Central memory CD8-positive, alpha-beta T cell (primary cell): ENCODE results near the gene OR51M1.
"Not testable (repeated sequence)": the region's sequence is repeated elsewhere in the genome, so short reads cannot be mapped to it uniquely, and the experiment has no call there.

ENCODE experiments used
- ATAC-seq: fragments of 150-1000 bp; cut with Tn5 transposase; replicated peaks from 2 replicates; pipeline ENCODE4 v1.10.0; 2022; ENCODE audit warnings: mild to moderate bottlenecking, moderate FRiP score, moderate number of reproducible peaks; ENCODE audit not compliant: poor library complexity, severe bottlenecking; ENCODE audit errors: extremely low read depth
- DNase-seq, 2 donors: peaks; one replicate each; pipeline ENCODE4 v3.0.0; 2021; ENCODE audit warnings: low spot score in 2 of 2
- H3K27ac Mint-ChIP-seq: one replicate; pipeline ENCODE4 v1.8.0; 2022; ENCODE audit warnings: low read depth, mild to moderate bottlenecking, moderate library complexity, mixed read lengths
- H3K27me3 Mint-ChIP-seq: one replicate; pipeline ENCODE4 v1.8.0; 2022; ENCODE audit warnings: mixed read lengths
- H3K36me3 Mint-ChIP-seq: one replicate; pipeline ENCODE4 v1.8.0; 2022; ENCODE audit warnings: mild to moderate bottlenecking, moderate library complexity, mixed read lengths; ENCODE audit not compliant: insufficient read depth
- H3K4me1 Mint-ChIP-seq: one replicate; pipeline ENCODE4 v1.8.0; 2022; ENCODE audit warnings: mixed read lengths
- H3K4me3 Mint-ChIP-seq: one replicate; pipeline ENCODE4 v1.8.0; 2022; ENCODE audit warnings: mild to moderate bottlenecking, moderate library complexity, mixed read lengths
- H3K9me3 Mint-ChIP-seq: one replicate; pipeline ENCODE4 v1.8.0; 2022; ENCODE audit warnings: mixed read lengths

The OR51M1 gene

GRCh38 chr11:5383576-5383975, at the start of gene OR51M1:
TSS of gene OR51M1 (plus strand) at chr11:5383812. CDS start at chr11:5389399, 5,587 bp downstream.
- Mint-ChIP-seq H3K4me3 (no peak within 1 kb of the TSS), H3K27ac (no peak within 1 kb of the TSS), H3K4me1 (no peaks in the 10 kb centered on the region), H3K9me3 (no peaks in the 10 kb centered on the region), H3K27me3 (peaks cover 10% of the 10 kb centered on the region), H3K36me3 (no peaks in the 10 kb centered on the region)
- ATAC-seq (no peak), DNase-seq (no peak)

DNA sequence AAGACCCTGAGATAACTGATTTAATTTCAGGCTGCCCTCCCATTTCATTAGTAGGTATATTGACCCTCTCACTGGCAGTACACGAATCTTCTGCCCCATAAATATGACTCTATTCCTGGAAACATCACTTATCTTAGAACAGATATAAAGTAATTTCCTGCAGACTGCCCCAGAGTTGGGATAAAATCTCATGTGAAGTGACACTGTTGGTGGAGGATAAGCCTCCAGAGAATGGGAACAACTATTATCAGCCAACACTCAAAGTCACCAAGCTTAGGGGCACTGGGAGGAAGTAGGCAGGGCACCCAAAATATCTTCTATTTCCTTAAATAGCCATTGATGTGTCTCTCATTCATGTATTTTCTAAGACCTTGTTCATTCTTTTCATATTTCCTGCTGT, 48.4 kb upstream of the OR51M1 start:
- Mint-ChIP-seq H3K27me3 (no peaks in the 10 kb centered on the region), H3K36me3 (no peaks in the 10 kb centered on the region), H3K4me1 (no peaks in the 10 kb centered on the region), H3K4me3 (no peak overlapping the region), H3K27ac (no peak overlapping the region), H3K9me3 (peaks cover 4% of the 10 kb centered on the region)
- ATAC-seq: no peak
- DNase-seq: no peak

- Mint-ChIP-seq H3K4me3 (no peak overlapping the region), H3K9me3 (no peaks in the 10 kb centered on the region), H3K27me3 (no peaks in the 10 kb centered on the region), H3K27ac (no peak overlapping the region), H3K4me1 (no peaks in the 10 kb centered on the region), H3K36me3 (no peaks in the 10 kb centered on the region)
- DNase-seq (no peak), ATAC-seq (no peak)
These were observed 47.3 kb upstream of the OR51M1 start for GRCh38 chr11:5336331-5336730.

- not testable (repeated sequence) for H3K36me3 Mint-ChIP-seq, H3K4me3 Mint-ChIP-seq, H3K27ac Mint-ChIP-seq, H3K9me3 Mint-ChIP-seq, H3K27me3 Mint-ChIP-seq, H3K4me1 Mint-ChIP-seq, DNase-seq, ATAC-seq
These were observed 46.4 kb upstream of the OR51M1 start for GRCh38 chr11:5337253-5337652.

GRCh38 chr11:5339771-5340322, 43.8 kb upstream of the OR51M1 start:
- H3K27me3 Mint-ChIP-seq: no peaks in the 10 kb centered on the region
- DNase-seq: no peak
- H3K36me3 Mint-ChIP-seq: no peaks in the 10 kb centered on the region
- H3K27ac Mint-ChIP-seq: no peak overlapping the region
- H3K9me3 Mint-ChIP-seq: no peaks in the 10 kb centered on the region
- H3K4me3 Mint-ChIP-seq: no peak overlapping the region
- ATAC-seq: no peak
- no peaks in the 10 kb centered on the region for H3K4me1 Mint-ChIP-seq

DNA sequence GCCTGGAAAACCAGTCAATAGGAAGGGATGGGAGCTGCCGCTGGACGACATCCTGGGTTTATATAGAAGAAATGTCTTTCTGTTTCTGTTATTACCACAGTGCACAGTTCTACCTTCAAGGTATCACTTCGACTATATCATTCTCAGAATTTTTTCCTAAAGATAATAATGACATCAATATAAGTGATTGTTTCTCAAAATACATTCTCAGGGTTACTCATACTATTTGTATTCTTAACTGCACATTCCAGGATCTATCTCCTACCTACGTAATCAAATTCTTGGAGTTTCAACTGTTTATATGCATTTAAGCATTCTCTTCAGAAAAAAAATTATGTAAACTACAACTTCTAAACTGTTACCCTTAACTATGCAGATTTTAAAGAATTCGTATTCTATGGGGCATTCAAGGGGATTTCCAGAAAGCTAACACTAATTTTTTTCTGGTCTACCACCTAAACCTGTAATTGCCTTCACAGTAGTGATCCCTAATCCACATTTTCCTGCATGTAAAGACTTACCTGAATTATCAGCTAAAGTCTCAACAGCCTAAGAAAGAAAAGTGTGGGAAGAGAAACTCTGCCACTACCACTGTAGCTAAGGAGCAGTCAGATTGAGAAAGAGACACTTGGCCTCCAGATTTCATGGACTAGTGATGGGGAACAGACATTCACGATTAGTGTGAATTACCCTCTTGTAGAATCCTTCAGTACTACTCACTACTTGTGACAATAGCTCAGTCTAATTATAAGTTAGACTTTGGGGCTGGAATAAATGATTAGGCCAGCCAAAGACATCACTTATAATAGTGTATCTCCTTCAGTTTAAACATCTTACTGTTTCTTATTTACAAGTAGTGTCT, 39.9 kb upstream of the OR51M1 start, which contains the start of gene OR51B5:
Gene OR51B5, minus strand, starts transcription at position 51 of the 862 bp plus-strand sequence. Its CDS starts 0 bp downstream, at position 51.
- Mint-ChIP-seq H3K27ac (no peak within 1 kb of the TSS), H3K4me1 (no peaks in the 10 kb centered on the region), H3K36me3 (no peaks in the 10 kb centered on the region), H3K27me3 (no peaks in the 10 kb centered on the region), H3K4me3 (no peak within 1 kb of the TSS), H3K9me3 (no peaks in the 10 kb centered on the region)
- DNase-seq (no peak), ATAC-seq (no peak)

- DNase-seq: no peak
- H3K36me3 Mint-ChIP-seq: no peaks in the 10 kb centered on the region
- H3K27me3 Mint-ChIP-seq: no peaks in the 10 kb centered on the region
- H3K9me3 Mint-ChIP-seq: no peaks in the 10 kb centered on the region
- H3K4me1 Mint-ChIP-seq: no peaks in the 10 kb centered on the region
- no peak for ATAC-seq
- no peak overlapping the region for H3K4me3 Mint-ChIP-seq
- no peak overlapping the region for H3K27ac Mint-ChIP-seq
These were observed 37.8 kb upstream of the OR51M1 start for GRCh38 chr11:5345831-5346230.

- Mint-ChIP-seq H3K27ac (no peak overlapping the region), H3K4me1 (no peaks in the 10 kb centered on the region), H3K27me3 (no peaks in the 10 kb centered on the region), H3K4me3 (no peak overlapping the region), H3K36me3 (no peaks in the 10 kb centered on the region), H3K9me3 (peaks cover 9% of the 10 kb centered on the region)
- ATAC-seq (no peak), DNase-seq (no peak)
These were observed 34.9 kb upstream of the OR51M1 start for GRCh38 chr11:5348551-5349194.

GRCh38 chr11:5349550-5349949, 34.1 kb upstream of the OR51M1 start:
- peaks cover 9% of the 10 kb centered on the region for H3K9me3 Mint-ChIP-seq
- no peaks in the 10 kb centered on the region for H3K36me3 Mint-ChIP-seq
- DNase-seq (no peak), ATAC-seq (no peak)
- H3K4me1 Mint-ChIP-seq: no peaks in the 10 kb centered on the region
- H3K4me3 Mint-ChIP-seq: no peak overlapping the region
- peaks cover 3% of the 10 kb centered on the region for H3K27me3 Mint-ChIP-seq
- no peak overlapping the region for H3K27ac Mint-ChIP-seq

- Mint-ChIP-seq H3K27me3 (peaks cover 8% of the 10 kb centered on the region), H3K4me3 (no peak within 1 kb of the TSS), H3K36me3 (no peaks in the 10 kb centered on the region), H3K9me3 (peaks cover 9% of the 10 kb centered on the region), H3K4me1 (no peaks in the 10 kb centered on the region), H3K27ac (no peak within 1 kb of the TSS)
- no peak for ATAC-seq
- DNase-seq: no peak
These were observed 32.4 kb upstream of the OR51M1 start, which contains the start of gene OR51B6 for GRCh38 chr11:5351208-5351607. TSS of gene OR51B6 (plus strand) at chr11:5351508. CDS start at chr11:5351508, 0 bp downstream.

DNA sequence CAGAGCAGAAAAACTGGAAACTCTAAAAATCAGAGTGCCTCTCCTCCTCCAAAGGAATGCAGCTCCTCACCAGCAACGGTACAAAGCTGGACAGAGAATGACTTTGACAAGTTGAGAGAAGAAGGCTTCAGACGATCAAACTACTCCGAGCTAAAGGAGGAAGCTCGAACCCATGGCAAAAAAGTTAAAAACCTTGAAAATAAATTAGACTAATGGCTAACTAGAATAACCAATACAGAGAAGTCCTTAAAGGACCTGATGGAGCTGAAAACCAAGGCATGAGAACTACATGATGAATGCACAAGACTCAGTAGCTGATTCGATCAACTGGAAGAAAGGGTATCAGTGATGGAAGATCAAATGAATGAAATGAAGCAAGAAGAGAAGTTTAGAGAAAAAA, 27.6 kb upstream of the OR51M1 start:
- not testable (repeated sequence) for H3K4me3 Mint-ChIP-seq, H3K36me3 Mint-ChIP-seq, H3K4me1 Mint-ChIP-seq

DNA sequence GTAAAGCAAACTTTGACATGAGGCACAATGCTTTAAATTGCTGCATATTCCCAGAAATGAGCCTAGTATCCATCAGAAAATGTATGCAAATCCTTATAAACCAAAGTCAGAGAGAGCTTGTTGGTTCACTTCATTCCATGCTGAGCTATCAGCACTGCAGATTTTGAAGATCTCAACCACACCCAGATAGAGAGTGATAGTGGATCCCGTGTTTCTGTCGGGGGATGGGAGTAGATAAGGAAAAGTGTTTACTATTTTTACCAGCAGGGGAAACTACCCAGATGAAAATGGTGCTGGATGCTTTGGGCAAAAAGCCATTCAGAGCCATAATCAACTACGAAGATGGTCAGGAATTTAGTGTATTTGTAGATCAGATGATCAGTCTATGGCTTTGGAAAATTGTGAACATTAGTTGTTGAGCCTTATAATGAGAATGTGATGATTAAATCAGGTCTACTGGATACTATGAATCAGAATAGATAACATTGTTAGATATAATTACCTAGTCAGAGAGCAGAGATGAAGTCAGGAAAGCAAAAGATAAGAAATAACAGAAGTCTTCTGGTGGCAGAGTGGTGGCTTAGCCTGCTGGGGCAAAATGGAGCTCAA, 21.5 kb upstream of the OR51M1 start:
- Mint-ChIP-seq H3K9me3 (peaks cover 6% of the 10 kb centered on the region), H3K27ac (no peak overlapping the region), H3K4me3 (no peak overlapping the region), H3K4me1 (no peaks in the 10 kb centered on the region), H3K36me3 (peaks cover 2% of the 10 kb centered on the region), H3K27me3 (peaks cover 14% of the 10 kb centered on the region)
- ATAC-seq (no peak), DNase-seq (no peak)

More for the DNA sequence above, 27.6 kb upstream of the OR51M1 start:
- DNase-seq, H3K27me3 Mint-ChIP-seq, H3K9me3 Mint-ChIP-seq, H3K27ac Mint-ChIP-seq, ATAC-seq: not testable (repeated sequence)
